Non-pigmented ciliary epithelial cell (primary cell): ENCODE data around the gene KRTAP1-3.
"Not testable (repeated sequence)": the region's sequence is repeated elsewhere in the genome, so short reads cannot be mapped to it uniquely, and the experiment has no call there.

ENCODE experiments used
- DNase-seq: peaks from one replicate; pipeline ENCODE4 v3.0.0-alpha.2; 2010; ENCODE audit warnings: low read depth

Gene KRTAP1-3, protein sequence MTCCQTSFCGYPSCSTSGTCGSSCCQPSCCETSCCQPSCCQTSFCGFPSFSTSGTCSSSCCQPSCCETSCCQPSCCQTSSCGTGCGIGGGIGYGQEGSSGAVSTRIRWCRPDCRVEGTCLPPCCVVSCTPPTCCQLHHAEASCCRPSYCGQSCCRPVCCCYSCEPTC

DNA sequence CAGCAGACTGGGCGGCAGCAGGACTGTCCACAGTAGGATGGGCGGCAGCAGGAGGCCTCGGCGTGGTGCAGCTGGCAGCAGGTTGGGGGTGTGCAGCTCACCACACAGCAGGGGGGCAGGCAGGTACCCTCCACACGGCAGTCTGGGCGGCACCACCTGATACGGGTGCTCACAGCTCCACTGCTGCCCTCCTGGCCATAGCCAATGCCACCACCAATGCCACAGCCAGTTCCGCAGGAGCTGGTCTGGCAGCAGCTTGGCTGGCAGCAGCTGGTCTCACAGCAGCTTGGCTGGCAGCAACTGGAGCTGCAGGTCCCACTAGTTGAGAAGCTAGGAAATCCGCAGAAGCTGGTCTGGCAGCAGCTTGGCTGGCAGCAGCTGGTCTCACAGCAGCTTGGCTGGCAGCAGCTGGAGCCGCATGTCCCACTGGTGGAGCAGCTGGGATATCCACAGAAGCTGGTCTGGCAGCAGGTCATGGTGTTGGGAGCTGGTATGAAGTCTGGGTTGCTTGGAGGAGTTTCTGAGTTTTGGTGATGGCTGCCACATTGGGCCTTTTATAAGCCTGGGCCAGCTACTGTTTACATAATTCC lies at the start of gene KRTAP1-3:
Gene KRTAP1-3, minus strand, starts transcription at position 529 of the 590 bp plus-strand sequence. Its CDS starts 53 bp downstream, at position 476.
- not testable (repeated sequence) for DNase-seq

DNA sequence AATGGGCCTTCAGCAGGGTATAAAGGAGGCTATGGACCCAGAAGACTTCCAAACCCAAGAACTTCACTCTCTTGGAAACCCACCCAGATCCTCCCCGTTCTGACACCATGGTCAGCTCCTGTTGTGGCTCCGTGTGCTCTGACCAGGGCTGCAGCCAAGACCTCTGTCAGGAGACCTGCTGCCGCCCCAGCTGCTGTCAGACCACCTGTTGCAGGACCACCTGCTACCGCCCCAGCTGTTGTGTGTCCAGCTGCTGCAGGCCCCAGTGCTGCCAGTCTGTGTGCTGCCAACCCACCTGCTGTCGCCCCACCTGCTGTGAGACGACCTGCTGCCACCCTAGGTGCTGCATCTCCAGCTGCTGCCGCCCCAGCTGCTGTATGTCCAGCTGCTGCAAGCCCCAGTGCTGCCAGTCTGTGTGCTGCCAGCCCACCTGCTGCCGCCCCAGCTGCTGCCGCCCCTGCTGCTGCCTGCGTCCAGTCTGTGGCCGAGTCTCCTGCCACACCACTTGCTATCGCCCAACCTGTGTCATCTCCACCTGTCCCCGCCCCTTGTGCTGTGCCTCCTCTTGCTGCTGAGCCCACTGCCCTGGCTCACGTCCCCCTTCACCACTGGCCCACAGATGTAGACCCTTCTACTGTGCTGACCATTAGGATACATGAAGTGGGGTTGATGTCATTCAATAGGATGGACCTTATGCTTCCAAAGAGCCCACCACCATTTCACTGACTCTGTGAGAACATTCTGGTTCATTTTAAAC lies 49.6 kb upstream of the KRTAP1-3 start, which contains the start of gene KRTAP4-7:
Gene KRTAP4-7, plus strand, starts transcription at position 51 of the 757 bp plus-strand sequence. Its CDS starts 57 bp downstream, at position 108.
- DNase-seq, result not testable (repeated sequence)

DNA sequence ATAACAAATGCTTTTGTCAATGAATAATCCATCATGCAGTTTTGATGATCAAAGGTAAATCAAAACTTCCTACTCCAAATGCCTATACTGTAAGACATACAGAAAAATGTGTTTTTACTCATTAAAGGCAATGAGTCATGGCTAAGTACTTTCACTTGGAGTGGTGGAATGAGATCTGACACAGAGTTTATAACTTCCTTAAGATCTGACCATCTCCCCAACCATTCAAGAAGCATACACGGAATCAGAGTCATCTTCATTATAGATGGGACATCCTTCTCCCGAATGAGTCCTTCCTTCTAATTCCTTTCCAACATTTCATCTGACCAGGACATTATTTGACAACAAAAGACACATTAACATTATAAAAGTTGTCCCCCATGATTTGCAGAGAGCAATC lies 48.8 kb upstream of the KRTAP1-3 start:
- DNase-seq, result not testable (repeated sequence)

DNA sequence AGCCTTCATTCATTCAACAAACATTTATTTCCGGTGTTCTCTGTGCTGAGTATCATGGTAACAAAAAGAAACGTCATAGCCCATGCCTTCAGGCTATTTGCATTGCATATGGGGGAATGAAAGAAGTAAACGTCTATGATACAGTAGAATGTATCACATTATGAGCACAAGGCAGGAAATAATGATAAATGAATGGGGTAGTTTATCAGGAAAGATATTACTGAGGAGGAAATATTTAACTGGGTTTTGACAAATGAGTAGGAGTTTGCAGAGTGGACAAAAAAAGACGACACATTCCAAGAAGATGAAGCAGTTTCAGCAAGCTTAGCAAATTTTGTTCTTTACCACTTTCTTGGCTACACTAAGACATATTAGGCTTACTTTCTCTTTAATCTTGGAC lies 48.0 kb upstream of the KRTAP1-3 start:
- no peak for DNase-seq

DNA sequence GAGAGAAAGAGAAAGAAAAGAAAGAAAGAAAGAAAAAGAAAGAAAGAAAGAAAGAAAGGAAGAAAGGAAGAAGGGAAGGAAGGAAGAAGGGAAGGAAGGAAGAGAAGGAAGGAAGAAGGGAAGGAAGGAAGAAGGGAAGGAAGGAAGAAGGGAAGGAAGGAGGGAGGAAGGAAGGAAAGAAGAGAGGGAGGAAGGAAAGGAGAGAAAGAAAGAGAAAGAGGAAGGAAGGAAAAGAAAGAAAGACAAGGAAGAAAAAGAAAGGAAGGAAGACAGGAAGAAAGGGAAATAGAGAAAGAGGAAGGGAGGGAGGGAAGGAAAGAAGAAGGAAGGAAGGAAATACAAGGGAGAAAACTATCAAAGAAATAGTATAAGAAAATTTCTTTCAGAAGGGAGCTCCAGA lies 42.1 kb upstream of the KRTAP1-3 start:
- DNase-seq, result no peak

DNA sequence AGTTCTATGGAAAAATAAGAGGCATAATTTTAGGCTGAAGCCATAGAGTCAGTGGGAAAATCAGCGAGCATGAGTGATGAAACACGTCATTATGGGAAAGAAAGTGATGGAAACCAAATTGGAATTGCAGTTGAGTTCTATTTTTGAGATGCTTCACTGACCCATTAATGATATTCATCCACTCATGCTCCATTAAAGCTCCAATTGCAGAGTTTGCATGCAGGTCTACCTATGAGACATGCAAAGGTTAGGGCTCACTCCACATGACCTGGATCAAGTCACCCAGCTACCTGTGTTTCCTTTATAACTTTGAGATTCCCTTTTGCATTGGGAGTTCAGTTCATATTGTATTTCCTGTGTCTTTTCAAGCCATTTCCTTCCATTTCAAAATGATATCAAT lies 39.0 kb upstream of the KRTAP1-3 start:
- no peak for DNase-seq

DNA sequence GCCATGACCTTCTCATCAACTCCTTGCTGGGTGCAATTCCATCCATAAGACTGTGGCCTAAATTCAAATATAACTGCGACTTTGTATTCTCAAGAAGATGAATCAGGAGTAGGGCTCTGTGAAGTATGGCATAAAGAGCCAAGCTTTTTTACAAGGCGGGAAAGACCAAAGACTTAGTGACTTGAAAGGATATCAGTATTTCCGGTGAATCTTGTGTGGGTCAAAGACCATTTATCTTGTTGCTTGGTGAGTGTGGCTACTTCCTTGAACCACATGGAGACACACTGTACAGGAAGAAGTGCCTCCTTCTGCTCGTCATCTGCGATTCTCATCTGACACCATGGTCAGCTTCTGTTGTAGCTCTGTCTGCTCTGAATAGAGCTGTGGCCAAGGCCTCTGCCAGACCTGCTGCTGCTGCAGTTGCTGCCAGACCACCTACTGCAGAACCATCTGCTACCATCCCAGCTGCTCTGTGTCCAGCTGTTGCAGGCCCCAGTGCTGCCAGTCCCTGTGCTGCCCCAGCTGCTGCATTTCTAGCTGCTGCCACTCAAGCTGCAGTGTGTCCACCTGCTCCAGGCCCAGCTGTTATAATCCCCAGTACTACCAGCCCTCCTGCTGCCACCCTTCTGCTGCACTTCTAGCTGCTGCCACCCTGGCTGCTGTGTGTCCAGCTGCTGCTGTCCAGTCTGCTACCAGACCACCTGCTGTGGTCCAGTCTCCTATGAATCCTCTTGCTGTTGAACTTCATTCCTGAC lies 37.1 kb upstream of the KRTAP1-3 start:
- no peak for DNase-seq

DNA sequence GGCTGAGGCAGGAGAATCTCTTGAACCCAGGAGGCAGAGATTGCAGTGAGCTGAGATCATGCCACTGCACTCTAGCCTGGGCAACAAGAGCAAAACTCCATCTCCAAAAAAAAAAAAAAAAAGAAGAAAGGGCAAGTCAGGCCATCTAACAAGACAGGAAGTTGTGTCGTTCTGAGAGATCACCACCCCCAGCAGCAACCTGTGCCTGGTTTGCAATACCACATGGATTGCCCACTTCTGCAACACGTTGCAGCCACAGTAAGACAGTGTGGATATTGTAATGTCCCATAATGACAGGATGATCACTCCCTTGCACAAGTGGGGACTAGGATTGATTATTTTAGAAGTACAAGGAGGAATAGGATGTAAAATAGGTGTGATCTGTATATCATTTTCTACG lies 34.4 kb upstream of the KRTAP1-3 start:
- DNase-seq, result no peak

DNA sequence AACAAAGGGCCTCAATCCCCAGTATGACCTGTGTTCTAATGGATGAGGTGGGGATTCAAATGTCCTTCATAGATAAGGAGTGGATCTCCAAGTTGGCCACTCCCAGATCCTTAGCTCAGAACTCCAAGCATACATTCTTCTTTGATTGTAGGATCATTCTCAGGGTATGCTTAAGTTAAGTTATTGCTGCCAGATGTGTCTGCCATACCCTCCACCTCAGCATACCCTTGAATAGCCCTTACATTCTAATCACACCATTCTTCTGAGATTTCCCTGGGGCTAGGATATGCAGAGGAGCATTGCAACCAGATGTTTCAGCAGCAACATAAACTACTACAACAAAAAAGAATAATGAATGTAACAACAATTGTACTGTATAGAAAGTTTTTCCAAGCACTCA lies 32.6 kb upstream of the KRTAP1-3 start:
- DNase-seq, result no peak

DNA sequence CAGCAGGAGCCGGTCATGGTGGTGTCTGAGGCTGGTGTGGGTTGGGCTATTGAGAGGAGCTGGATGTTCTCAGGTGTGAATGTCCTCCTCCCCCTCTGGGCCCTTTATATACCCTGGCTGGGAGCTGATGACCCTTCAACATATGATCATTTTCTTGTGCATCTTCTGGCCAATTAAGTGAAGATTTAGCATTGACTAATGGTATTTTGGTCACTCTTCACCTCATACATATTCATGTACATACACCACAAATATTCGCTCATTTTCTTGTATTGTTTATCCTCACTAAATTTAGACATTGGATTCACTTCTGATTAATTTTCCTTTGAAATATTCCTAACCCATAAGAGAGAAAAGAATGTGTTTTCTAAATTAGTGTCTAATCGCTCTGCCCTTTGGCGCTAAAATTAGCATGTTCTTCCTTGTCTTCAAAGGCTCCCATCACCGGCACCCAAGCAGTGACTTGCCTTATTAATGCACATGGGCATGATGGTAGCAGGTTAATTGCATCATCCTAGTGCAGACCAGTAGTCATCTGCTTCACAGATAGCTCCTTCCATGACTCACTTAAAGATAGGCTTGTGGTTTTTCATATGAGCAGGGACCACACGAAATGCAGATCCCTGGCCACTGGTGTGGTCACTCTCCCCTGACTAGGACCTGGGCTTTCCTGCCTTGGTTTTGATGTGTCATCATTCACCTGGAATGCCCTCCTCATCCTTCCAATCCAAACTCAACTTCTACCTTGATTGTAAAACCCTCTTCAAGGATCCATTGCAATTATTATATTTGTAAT lies 31.4 kb upstream of the KRTAP1-3 start, which contains the start of gene KRTAP2-4:
Gene KRTAP2-4, minus strand, starts transcription at position 51 of the 796 bp plus-strand sequence. Its CDS starts 34 bp downstream, at position 17.
- DNase-seq, result peak; percentile 79

DNA sequence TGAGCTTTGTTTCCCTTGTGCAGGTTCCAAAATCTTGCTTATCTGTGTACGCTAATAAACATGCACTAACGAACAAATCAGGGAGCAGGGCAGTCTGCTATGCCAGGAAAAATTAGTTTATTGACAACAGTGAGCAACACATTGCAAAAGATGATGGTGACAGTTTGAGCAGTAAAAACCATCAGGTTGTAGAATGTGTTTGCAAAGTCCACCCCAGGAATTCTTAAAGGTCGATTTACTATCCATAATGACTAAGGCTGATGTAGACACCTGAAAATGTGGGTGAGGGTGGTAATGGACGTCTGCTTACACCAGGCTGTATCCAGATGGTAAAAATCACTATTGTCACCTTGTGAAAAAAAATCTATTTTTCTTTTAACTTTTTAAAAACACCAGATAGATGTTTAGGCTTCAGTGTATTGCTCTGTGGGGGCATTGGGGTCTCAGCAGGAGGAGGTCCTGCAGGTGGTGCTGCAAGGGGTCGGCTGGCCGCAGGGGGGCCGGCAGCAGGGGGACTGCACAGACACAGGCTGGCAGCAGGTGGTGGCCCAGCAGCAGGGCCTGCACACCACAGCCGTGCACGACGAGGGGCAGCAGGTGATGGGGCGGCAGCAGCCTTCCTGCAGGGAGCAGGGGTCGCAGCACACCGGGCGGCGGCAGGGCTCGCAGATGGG lies 30.5 kb upstream of the KRTAP1-3 start:
- not testable (repeated sequence) for DNase-seq

DNA sequence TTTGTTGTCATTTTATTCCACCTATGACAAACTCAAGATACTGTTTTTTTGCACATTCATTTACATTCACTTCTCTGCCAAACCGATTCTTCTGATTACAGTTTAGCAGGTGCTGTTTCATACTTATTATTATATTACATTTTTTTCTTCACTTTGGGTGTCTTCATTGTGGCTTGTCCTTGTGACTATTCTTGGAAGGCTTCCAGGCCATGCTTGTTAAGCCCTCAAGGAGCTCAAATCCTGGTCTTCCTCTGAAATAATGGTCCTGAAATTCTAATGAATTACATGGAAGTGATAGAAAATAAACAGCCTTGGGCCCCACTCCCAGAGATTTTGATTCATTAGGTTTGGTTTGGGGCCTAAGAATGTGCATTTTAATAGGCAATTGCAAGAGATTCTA lies 29.6 kb upstream of the KRTAP1-3 start:
- no peak for DNase-seq

DNA sequence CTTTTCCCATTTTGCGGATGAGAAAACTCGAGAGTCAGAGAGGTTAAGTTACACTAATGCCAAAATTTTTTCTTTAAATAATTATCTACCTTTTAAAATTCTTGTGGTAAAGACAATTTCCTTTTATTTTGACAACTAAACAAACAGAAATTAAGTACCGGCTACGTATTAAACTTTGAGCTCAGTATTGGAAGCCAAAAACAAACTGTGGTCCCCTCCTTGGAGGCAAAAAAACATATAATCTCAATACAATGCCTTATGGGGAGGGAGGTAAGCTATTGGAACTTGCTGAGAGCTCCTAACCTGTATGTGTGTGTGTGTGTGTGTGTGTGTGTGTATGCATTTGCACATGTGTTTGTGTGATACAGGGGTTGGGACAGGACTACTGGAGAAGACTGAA lies 28.8 kb upstream of the KRTAP1-3 start:
- no peak for DNase-seq

DNA sequence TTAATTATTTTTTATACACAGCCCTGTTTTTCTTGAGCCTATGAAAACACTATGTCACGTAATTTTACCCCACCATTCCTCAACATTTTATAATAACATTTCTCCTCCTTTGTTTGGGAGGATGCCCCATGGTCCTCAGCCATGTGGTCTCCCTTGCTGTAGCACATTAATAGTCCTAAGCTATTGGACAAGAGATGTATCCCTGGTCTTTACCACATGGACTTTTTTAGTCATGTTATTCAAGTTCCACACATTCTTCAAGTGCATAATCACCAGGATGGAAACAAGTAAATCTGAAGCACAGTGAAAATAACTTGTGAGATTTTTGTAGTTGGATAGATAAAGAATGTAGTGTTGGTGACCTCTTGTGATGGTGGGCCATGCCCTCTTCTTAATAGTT lies 27.3 kb upstream of the KRTAP1-3 start:
- DNase-seq, result peak; percentile 93

DNA sequence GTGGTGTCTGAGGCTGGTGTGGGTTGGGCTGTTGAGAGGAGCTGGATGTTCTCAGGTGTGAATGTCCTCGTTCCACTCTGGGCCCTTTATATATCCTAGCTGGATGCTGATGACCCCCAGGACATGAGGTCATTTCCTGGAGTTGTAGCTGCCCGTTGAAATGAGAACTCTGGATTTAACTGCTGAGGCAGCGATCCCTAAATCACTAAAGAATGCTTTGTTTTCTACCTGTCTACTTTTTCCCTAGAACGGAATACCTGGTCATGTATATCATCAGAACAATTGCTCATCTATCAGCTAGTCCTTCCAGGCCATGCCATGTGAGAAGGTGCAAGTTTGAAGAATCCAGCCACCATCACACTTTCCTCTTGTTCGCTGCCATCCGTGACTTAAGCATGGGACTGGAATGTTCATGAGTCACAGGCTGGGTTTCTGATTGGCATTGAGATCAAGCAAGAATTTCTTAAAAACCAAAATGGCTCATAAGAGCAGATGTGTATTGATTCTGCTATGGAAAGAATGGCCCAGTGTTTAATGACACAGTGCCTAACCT lies 25.5 kb upstream of the KRTAP1-3 start, which contains the start of gene KRTAP2-3:
Gene KRTAP2-3, minus strand, starts transcription at position 63 of the 553 bp plus-strand sequence. CDS start 64 bp downstream, outside the sequence.
- peak; percentile 92 for DNase-seq

DNA sequence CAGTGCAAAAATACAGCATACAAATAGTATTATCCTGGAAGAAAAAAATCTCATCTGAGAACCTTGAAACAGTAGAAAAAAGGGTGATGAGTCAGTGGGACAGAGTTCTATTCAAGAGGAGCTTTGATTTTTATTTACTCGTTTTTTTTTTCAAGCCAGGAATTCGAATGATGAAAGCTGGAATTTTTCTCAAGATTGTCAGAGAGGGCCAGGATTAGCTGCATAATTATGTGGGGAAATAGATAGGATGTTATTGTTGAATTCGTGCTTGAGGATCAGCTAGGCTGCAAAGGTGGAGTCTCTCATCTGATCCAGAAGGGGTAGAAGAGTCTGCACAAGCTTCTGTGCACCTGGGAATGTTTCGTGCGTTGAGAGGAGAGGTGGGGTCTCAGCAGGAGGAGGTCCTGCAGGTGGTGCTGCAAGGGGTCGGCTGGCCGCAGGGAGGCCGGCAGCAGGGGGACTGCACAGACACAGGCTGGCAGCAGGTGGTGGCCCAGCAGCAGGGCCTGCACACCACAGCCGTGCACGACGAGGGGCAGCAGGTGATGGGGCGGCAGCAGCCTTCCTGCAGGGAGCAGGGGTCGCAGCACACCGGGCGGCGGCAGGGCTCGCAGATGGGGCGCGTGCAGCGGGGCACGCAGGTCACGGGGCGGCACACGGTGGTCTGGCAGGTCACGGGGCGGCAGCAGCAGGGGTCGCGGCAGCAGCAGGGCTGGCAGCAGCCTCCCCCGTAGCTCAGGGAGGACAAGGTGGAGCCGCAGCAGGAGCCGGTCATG lies 24.8 kb upstream of the KRTAP1-3 start:
- DNase-seq, result peak; percentile 86

DNA sequence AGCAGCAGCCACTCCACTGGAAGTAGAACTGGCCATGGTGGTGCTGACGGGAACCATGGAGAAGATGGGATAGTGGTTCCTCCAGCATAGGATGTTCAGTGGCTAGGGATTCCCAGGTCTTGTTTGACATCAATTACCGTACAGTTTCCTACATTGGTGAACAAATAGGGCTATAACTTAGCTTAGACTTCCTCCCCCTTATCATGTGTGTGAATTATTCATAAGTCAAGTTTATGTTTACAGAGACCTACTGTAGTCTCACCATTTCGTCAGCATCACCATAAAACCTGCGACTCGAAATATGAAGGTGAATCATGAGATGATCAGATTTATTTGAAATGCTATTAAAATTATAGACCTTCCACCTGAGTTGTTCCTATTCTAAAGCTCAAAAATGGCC lies 24.1 kb upstream of the KRTAP1-3 start:
- no peak for DNase-seq

DNA sequence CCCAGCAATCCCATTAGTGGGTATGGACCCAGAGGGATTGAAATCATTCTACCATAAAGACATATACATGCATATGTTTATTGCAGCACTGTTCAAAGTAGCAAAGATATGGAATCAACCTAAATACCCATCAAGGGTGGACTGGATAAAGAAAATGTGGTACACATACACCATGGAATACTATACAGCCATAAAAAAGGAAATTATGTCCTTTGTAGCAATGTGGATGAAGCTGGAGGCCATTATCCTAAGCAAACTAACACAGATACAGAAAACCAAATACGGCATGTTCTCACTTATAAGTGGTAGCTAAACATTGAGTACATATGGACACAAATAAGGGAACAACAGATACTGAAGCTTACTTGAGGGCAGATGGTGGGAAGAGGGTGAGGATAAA lies 22.9 kb upstream of the KRTAP1-3 start:
- no peak for DNase-seq

DNA sequence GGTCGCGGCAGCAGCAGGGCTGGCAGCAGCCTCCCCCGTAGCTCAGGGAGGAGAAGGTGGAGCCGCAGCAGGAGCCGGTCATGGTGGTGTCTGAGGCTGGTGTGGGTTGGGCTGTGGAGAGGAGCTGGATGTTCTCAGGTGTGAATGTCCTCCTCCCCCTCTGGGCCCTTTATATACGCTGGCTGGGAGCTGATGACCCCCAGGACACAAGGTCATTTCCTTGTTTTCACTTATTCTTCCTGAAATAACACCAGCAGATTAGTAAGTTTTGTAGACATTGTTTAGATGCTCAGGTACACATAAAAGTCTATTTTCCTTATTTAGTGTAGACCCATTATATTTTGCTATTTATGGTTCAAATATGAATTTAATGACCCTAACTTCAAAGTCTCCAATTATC lies 20.5 kb upstream of the KRTAP1-3 start, which contains the start of gene KRTAP2-2:
Gene KRTAP2-2, minus strand, starts transcription at position 101 of the 400 bp plus-strand sequence. Its CDS starts 19 bp downstream, at position 82.
- DNase-seq, result not testable (repeated sequence)
